SK-N-MC (cell line): Measurements from ENCODE around the gene PPFIBP2.

Experiments
- EZH2 ChIP-seq: fragments of 200-600 bp; sonication (generic); IDR thresholded peaks from one replicate; pipeline ENCODE4 v1.6.1; 2017; ENCODE audit warnings: antibody characterized with exemption
- FOXP2 ChIP-seq: optimal IDR thresholded peaks from 2 replicates; pipeline ENCODE3; 2011; ENCODE audit warnings: mild to moderate bottlenecking, moderate library complexity; ENCODE audit not compliant: insufficient read depth; ENCODE audit errors: extremely low read length, control extremely low read depth
- POLR2AphosphoS5 ChIP-seq: IDR thresholded peaks from 2 replicates; pipeline ENCODE4 v1.6.1; 2012; ENCODE audit warnings: mild to moderate bottlenecking, low read depth, low read length, borderline replicate concordance

- no peak for TF ChIP-seq EZH2
- TF ChIP-seq POLR2AphosphoS5, result no peak
- TF ChIP-seq FOXP2, result no peak
Observed at GRCh38 chr11:7591107-7591894, 77.5 kb downstream of the PPFIBP2 start.
